ENCODE measurements around the gene GDA. TPM values are rescaled to one million over a fixed set of nuclear protein-coding genes. Genes with fewer than 3 reads are reported as not detected.

Gene GDA
- total and polyA plus RNA-seq, 9 of the 15 experiments (the other 6 are each of a cell fraction or from before 2014, with no cell fraction given), result 4.5 to 18.0 (median 12.7) TPM

DNA sequence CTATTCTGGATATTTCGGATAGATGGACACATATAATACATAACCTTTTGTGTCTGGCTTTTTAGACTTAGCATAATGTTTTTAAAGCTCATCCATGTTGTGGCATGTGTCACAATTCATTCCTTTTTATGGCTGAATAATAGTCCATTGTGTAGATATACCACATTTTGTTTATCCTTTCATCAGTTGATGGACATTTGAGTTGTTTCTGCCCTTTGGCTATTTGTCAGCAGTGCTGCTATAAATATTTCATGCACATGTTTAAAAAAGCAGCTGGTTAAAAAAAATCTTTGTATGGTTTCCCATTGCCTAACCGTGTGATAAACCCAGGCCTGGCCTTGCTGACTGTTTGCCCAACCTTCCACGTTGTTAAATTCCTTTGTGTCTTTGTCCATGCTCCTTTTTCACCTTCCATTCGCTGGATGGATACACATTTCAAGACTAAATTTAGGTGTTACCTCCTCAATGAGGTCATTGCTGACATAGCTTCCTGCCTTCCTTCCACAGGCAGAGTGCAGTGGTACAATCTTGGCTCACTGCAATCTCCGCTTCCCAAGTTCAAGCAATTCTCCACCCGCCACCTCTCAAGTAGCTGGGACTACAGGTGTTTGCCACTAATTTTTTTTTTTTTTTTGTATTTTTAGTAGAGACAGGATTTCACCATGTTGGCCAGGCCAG lies 11.3 kb downstream of the GDA start:
- Histone ChIP-seq H3K27me3 (ENCODE audit: control insufficient read depth in 2 of 2, insufficient read depth in 2 of 2, low read length in 2 of 2) (no peaks in the 10 kb centered on the region), H3K79me2 (ENCODE audit: control insufficient read depth, insufficient read depth, low read length) (no peaks in the 10 kb centered on the region), H4K20me1 (replicated peaks; ENCODE audit: control insufficient read depth, insufficient read depth, low read length) (no peaks in the 10 kb centered on the region), H3K9me1 (ENCODE audit: control insufficient read depth, insufficient read depth, low read length) (no peaks in the 10 kb centered on the region), H3K27ac (ENCODE audit: extremely low read depth, low read depth, low read length) (no peak overlapping the region), H3K9me3 (replicated peaks; ENCODE audit: control insufficient read depth, insufficient read depth, low read depth, low read length) (no peaks in the 10 kb centered on the region), H3K9ac (ENCODE audit: insufficient read depth in 1 of 2, low read depth in 2 of 2, low read length in 2 of 2) (no peak overlapping the region), H2AFZ (ENCODE audit: low read depth, low read length) (no peak overlapping the region), H3K4me3 (no peak overlapping the region), H3K4me2 (ENCODE audit: insufficient read depth, low read length) (no peak overlapping the region), H3K36me3 (ENCODE audit: control insufficient read depth, insufficient read depth, low read length) (no peaks in the 10 kb centered on the region; the same call in 2 of the 3 replicates), H3K4me1 (replicated peaks in 1 of 2; ENCODE audit: control insufficient read depth in 2 of 2, insufficient read depth in 2 of 2, low read length in 2 of 2) (no peaks in the 10 kb centered on the region; a peak in 1 of 5 replicates)
- DNase-seq (ENCODE audit: extremely low read depth in 1 of 4, low spot score in 3 of 4), result no peak
- in situ Hi-C loops (cut with MboI), result no loop called here
- intact Hi-C loops (cut with micrococcal nuclease), result no loop called here
- ChIA-PET CTCF (ENCODE audit: low intra/inter-chr PET ratio) (no interaction called here), POLR2A (interaction anchor here (2.0 kb wide), 1 partner anchor 9 kb away, joined by 5 read pairs; no protein-coding TSS in a partner anchor)
- 65% methylated on average over 6 of the region's 6 CpGs for WGBS (ENCODE audit: insufficient coverage, low coverage, missing lambda C conversion rate)
- FAIRE-seq, result no peak
- ATAC-seq, result no peak
- no TSS peak for BruUV-seq (replicated peaks)
- TF ChIP-seq, protein P1, sequence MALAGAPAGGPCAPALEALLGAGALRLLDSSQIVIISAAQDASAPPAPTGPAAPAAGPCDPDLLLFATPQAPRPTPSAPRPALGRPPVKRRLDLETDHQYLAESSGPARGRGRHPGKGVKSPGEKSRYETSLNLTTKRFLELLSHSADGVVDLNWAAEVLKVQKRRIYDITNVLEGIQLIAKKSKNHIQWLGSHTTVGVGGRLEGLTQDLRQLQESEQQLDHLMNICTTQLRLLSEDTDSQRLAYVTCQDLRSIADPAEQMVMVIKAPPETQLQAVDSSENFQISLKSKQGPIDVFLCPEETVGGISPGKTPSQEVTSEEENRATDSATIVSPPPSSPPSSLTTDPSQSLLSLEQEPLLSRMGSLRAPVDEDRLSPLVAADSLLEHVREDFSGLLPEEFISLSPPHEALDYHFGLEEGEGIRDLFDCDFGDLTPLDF (CRISPR knock-in tag; IDR thresholded peaks at IDR 0.05), result no peak
- TF ChIP-seq, protein P2, sequence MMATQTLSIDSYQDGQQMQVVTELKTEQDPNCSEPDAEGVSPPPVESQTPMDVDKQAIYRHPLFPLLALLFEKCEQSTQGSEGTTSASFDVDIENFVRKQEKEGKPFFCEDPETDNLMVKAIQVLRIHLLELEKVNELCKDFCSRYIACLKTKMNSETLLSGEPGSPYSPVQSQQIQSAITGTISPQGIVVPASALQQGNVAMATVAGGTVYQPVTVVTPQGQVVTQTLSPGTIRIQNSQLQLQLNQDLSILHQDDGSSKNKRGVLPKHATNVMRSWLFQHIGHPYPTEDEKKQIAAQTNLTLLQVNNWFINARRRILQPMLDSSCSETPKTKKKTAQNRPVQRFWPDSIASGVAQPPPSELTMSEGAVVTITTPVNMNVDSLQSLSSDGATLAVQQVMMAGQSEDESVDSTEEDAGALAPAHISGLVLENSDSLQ (IDR thresholded peaks at IDR 0.05), result no peak
- TF ChIP-seq ESRRA (IDR thresholded peaks at IDR 0.05; ENCODE audit: borderline replicate concordance, low read depth) (no peak), POLR2AphosphoS2 (IDR thresholded peaks at IDR 0.05; ENCODE audit: low read length) (no peak), ZNF668 (CRISPR knock-in tag; IDR thresholded peaks at IDR 0.05) (no peak), YBX1 (IDR thresholded peaks at IDR 0.05) (no peak), KDM5B (IDR thresholded peaks at IDR 0.05; ENCODE audit: insufficient replicate concordance, low read depth, low read length) (no peak), BRD9 (IDR thresholded peaks at IDR 0.05; ENCODE audit: low read depth, partially characterized antibody) (no peak), KLF1 (tag; IDR thresholded peaks at IDR 0.05) (no peak), BACH1 (tag; IDR thresholded peaks at IDR 0.05) (no peak)
- TF ChIP-seq, protein P3, sequence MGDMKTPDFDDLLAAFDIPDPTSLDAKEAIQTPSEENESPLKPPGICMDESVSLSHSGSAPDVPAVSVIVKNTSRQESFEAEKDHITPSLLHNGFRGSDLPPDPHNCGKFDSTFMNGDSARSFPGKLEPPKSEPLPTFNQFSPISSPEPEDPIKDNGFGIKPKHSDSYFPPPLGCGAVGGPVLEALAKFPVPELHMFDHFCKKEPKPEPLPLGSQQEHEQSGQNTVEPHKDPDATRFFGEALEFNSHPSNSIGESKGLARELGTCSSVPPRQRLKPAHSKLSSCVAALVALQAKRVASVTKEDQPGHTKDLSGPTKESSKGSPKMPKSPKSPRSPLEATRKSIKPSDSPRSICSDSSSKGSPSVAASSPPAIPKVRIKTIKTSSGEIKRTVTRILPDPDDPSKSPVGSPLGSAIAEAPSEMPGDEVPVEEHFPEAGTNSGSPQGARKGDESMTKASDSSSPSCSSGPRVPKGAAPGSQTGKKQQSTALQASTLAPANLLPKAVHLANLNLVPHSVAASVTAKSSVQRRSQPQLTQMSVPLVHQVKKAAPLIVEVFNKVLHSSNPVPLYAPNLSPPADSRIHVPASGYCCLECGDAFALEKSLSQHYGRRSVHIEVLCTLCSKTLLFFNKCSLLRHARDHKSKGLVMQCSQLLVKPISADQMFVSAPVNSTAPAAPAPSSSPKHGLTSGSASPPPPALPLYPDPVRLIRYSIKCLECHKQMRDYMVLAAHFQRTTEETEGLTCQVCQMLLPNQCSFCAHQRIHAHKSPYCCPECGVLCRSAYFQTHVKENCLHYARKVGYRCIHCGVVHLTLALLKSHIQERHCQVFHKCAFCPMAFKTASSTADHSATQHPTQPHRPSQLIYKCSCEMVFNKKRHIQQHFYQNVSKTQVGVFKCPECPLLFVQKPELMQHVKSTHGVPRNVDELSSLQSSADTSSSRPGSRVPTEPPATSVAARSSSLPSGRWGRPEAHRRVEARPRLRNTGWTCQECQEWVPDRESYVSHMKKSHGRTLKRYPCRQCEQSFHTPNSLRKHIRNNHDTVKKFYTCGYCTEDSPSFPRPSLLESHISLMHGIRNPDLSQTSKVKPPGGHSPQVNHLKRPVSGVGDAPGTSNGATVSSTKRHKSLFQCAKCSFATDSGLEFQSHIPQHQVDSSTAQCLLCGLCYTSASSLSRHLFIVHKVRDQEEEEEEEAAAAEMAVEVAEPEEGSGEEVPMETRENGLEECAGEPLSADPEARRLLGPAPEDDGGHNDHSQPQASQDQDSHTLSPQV (IDR thresholded peaks at IDR 0.05), result no peak
- TF ChIP-seq, protein P4, sequence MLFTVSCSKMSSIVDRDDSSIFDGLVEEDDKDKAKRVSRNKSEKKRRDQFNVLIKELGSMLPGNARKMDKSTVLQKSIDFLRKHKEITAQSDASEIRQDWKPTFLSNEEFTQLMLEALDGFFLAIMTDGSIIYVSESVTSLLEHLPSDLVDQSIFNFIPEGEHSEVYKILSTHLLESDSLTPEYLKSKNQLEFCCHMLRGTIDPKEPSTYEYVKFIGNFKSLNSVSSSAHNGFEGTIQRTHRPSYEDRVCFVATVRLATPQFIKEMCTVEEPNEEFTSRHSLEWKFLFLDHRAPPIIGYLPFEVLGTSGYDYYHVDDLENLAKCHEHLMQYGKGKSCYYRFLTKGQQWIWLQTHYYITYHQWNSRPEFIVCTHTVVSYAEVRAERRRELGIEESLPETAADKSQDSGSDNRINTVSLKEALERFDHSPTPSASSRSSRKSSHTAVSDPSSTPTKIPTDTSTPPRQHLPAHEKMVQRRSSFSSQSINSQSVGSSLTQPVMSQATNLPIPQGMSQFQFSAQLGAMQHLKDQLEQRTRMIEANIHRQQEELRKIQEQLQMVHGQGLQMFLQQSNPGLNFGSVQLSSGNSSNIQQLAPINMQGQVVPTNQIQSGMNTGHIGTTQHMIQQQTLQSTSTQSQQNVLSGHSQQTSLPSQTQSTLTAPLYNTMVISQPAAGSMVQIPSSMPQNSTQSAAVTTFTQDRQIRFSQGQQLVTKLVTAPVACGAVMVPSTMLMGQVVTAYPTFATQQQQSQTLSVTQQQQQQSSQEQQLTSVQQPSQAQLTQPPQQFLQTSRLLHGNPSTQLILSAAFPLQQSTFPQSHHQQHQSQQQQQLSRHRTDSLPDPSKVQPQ (CRISPR knock-in tag; IDR thresholded peaks at IDR 0.05; ENCODE audit: borderline replicate concordance), result no peak
